Lung (tissue), 12 donors: Measurements from ENCODE around the gene ADAMTS2. TPM values are rescaled to one million over a fixed set of nuclear protein-coding genes. Genes with fewer than 3 reads are reported as not detected.

Experiments
- ATAC-seq: fragments of 200-7000 bp; cut with Tn5 transposase; one replicate; pipeline ENCODE4 v1.9.1; 2020; ENCODE audit warnings: moderate number of reproducible peaks; ENCODE audit not compliant: insufficient read depth, low FRiP score
- DNase-seq, 3 donors: peaks; one replicate each; pipeline ENCODE4 v3.0.0-alpha.2; 2013 to 2017
- H3K27ac ChIP-seq, 2 donors: one replicate each; pipeline ENCODE4 v1.5.1; 2013; ENCODE audit warnings: mild to moderate bottlenecking in 2 of 2, moderate library complexity in 2 of 2, control low read depth in 1 of 2, inconsistent platforms in 1 of 2, low read depth in 1 of 2, low read length in 1 of 2
- H3K27me3 ChIP-seq, 3 donors: one replicate each; pipeline ENCODE4 v1.5.1; 2013; ENCODE audit warnings: low read length in 2 of 3; ENCODE audit not compliant: control insufficient read depth in 3 of 3, insufficient read depth in 3 of 3
- H3K36me3 ChIP-seq, 4 donors: one replicate each; pipeline ENCODE4 v1.5.1; 2013; ENCODE audit warnings: low read length in 4 of 4, mild to moderate bottlenecking in 1 of 4, moderate library complexity in 1 of 4; ENCODE audit not compliant: control insufficient read depth in 4 of 4, insufficient read depth in 4 of 4
- H3K4me1 ChIP-seq, 5 donors: one replicate each; pipeline ENCODE4 v1.5.1; 2013; ENCODE audit warnings: low read length in 5 of 5, mild to moderate bottlenecking in 2 of 5, moderate library complexity in 1 of 5; ENCODE audit not compliant: control insufficient read depth in 5 of 5, insufficient read depth in 5 of 5
- H3K4me3 ChIP-seq: one replicate; pipeline ENCODE4 v1.5.1; 2013; ENCODE audit warnings: mild to moderate bottlenecking, control low read depth, moderate library complexity
- H3K9ac ChIP-seq, 2 donors: one replicate each; pipeline ENCODE4 v1.5.1; 2013; ENCODE audit warnings: low read length in 2 of 2, control low read depth in 1 of 2; ENCODE audit not compliant: insufficient read depth in 1 of 2
- H3K9me3 ChIP-seq, 4 donors: one replicate each; pipeline ENCODE4 v1.5.1; 2013; ENCODE audit warnings: low read length in 3 of 4, mild to moderate bottlenecking in 1 of 4, moderate library complexity in 1 of 4; ENCODE audit not compliant: control insufficient read depth in 4 of 4, insufficient read depth in 3 of 4
- CTCF ChIP-seq: IDR thresholded peaks from 2 replicates; pipeline ENCODE4 v1.5.1; 2012; ENCODE audit warnings: mild to moderate bottlenecking; ENCODE audit errors: control extremely low read depth, extremely low read depth
- WGBS, 2 donors: extraction: QIAGEN DNeasy Blood & Tissue Kit; methylation state at CpG; one replicate each; pipeline ENCODE4 v1.1.7; 2013; 5-methylcytosine and 5-hydroxymethylcytosine counted together
- polyA plus RNA-seq, 2 donors: library from polyadenylated mRNA; stranded (reverse); fragments of 200-250 nt; gene quantifications; one replicate each; pipeline ENCODE4 v1.2.1, GENCODE V29; 2013
- total RNA-seq, 2 donors: library from RNA; depleted of rRNA in 1 of 2; stranded (reverse); fragments of >200 nt in 1 of 2; gene quantifications; one replicate each; pipeline ENCODE4 v1.2.1, GENCODE V29; 2014 to 2021
- donor health status: control.
- donor health status: control.
- donor health status: Bipolar disorder and iron deficiency.
- donor health status: healthy.
- donor health status: DM: yes; HTN: yes; CAD: no.

The ADAMTS2 gene
- total and polyA plus RNA-seq, 4 donors = 9.3 to 45.5 (median 28.7) TPM

- peaks cover 0 to 3% (median 0%) of the 10 kb centered on the region in 5 donors for H3K4me1 ChIP-seq
- DNase-seq (no peak), ATAC-seq (no peak)
- H3K4me3 ChIP-seq = no peak overlapping the region
- 76 to 84% methylated on average over 13 of the region's 13 CpGs for WGBS, 2 donors
- no peak overlapping the region for H3K9ac ChIP-seq
- no peaks in the 10 kb centered on the region for H3K27me3 ChIP-seq
- no peak overlapping the region for H3K27ac ChIP-seq
- H3K9me3 ChIP-seq = no peaks in the 10 kb centered on the region
- H3K36me3 ChIP-seq = peaks cover 0 to 9% (median 4%) of the 10 kb centered on the region in 4 donors
- TF ChIP-seq CTCF = no peak
Observed at GRCh38 chr5:179137016-179137642, 208.1 kb downstream of the ADAMTS2 start.

GRCh38 chr5:179135441-179136215, 209.6 kb downstream of the ADAMTS2 start:
- ATAC-seq (no peak), DNase-seq (no peak)
- no peak overlapping the region for H3K9ac ChIP-seq
- H3K27me3 ChIP-seq = no peaks in the 10 kb centered on the region
- TF ChIP-seq CTCF = no peak
- no peaks in the 10 kb centered on the region for H3K9me3 ChIP-seq
- no peaks in the 10 kb centered on the region for H3K4me1 ChIP-seq
- WGBS, 2 donors = 87 to 91% methylated on average over 20 of the region's 20 CpGs
- H3K36me3 ChIP-seq = peaks cover 0 to 14% (median 4%) of the 10 kb centered on the region in 4 donors
- H3K4me3 ChIP-seq = no peak overlapping the region
- H3K27ac ChIP-seq = no peak overlapping the region

GRCh38 chr5:179135006-179135405, 210.3 kb downstream of the ADAMTS2 start:
- TF ChIP-seq CTCF = no peak
- H3K36me3 ChIP-seq = peaks cover 0 to 14% (median 4%) of the 10 kb centered on the region in 4 donors
- no peaks in the 10 kb centered on the region for H3K9me3 ChIP-seq
- no peak overlapping the region for H3K27ac ChIP-seq
- DNase-seq (no peak), ATAC-seq (no peak)
- no peaks in the 10 kb centered on the region for H3K4me1 ChIP-seq
- no peak overlapping the region for H3K4me3 ChIP-seq
- H3K9ac ChIP-seq = no peak overlapping the region
- no peaks in the 10 kb centered on the region for H3K27me3 ChIP-seq
- WGBS, 2 donors = 89% methylated on average over 18 to 19 of the region's 19 CpGs
